Stimulated activated CD8-positive, alpha-beta memory T cell treated with anti-CD3 and anti-CD28 coated beads, Interleukin-2, amount 100 ng/mL, for 1 hour (primary cell): Measurements from ENCODE around the gene PML.
"Not testable (repeated sequence)": the region's sequence is repeated elsewhere in the genome, so short reads cannot be mapped to it uniquely, and the experiment has no call there.

ENCODE experiments used
- DNase-seq, 2 donors: peaks; one replicate each; pipeline ENCODE4 v3.0.0-alpha.2; 2020; ENCODE audit warnings: low read depth in 2 of 2

The PML gene

DNA sequence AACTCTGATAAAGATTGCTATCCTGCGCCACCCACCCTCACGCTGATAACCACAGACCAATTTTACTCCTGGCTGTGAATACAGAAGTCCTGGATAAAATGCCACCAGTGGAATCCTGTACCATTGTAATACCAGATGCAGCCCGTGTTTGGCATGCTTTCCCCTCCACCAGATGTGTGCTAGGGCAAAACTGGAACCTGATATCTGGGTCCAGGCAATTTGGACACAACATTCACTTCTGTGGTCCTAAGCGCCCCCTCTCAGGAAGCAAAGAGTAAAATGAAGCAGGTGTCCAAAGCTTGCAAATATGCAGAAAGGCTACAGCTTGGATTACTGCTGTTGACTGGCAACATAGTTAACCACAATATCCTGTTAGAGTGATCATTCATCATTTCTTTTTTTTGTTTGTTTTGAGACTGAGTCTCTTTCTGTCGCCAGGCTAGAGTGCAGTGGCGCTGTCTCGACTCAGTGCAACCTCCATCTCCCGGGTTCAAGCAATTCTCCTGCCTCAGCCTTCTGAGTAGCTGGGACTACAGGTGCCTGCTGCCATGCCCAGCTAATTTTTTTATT is 35.4 kb upstream of the PML start:
- no peak for DNase-seq

DNA sequence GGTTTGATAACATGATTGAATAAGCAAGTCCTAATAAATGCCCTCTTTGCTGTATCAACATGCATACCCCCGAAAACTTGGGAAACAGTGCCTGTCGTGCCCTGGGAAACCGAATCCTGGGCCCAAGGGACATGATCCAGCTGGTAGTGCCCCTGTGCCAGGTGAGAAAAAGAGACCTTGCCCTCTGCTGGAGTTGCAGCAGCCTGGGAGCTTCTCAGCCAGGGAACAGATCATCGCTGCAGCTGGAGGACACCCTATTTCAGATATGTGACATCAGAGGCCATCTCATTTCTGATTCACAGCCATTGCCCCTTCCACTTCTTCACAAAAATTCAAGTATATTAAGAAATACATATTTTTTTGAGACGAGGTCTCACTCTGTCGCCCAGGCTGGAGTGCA is 34.7 kb upstream of the PML start:
- no peak for DNase-seq

DNA sequence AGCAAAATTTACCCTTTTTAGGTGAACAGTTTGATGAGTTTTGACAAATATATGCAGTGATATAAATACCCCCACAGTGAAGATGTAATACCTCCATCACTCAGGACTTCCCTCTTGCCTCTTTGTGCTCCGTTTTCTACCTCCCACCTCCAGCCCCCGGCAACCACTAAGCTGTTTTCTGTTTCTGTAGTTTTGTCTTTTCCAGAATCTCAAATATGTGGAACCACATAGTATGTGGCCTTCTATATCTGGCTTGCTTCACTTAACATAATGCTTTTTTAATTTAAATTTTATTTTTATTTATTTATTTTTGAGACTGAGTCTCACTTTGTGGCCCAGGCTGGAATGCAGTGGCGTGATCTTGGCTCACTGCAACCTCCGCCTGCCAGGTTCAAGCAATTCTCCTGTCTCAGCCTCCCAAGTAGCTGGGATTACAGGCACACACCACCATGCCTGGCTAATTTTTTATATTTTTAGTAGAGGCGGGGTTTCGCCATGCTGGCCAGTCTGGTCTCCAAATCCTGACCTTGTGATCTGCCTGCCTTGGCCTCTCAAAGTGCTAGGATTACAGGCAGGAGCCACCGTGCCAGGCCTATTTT is 33.9 kb upstream of the PML start:
- not testable (repeated sequence) for DNase-seq

DNA sequence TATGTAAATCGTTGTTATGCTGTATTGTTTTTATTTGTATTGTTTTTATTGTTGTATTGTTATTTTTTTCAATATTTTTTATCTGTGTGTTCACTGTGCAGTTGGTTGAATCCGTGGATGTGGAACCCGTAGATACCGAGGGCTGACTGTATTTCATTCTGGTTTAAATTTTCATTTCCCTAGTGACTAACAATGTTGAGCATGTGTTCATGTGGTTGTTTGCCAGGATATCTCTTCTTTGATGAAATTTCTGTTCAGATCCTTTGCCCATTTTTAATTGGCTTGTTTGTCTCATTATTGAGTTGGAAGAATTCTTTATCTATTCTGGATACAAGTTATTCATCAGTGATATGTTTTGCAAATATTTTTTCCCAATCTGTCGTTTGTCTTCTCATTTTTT is 32.1 kb upstream of the PML start:
- no peak for DNase-seq

DNA sequence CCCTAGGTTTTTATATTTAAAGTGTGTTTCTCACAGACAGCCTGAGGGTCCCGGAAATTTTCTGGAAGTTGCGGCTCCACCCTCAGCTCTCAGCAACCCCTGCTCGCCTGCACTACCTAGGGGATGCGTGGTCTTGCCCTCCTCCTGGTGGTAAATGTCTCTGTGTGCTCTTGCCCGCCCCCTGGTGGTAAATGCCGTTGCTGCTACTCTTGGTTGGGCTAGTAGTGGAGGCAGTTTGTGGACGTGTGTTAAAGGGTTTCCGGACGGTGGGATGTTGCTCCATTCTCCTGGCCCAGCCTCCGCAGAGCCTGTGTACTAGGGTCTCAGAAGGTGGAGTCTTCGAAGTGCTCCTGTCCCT is 29.8 kb upstream of the PML start:
- peak; percentile 73 to 74 for DNase-seq

DNA sequence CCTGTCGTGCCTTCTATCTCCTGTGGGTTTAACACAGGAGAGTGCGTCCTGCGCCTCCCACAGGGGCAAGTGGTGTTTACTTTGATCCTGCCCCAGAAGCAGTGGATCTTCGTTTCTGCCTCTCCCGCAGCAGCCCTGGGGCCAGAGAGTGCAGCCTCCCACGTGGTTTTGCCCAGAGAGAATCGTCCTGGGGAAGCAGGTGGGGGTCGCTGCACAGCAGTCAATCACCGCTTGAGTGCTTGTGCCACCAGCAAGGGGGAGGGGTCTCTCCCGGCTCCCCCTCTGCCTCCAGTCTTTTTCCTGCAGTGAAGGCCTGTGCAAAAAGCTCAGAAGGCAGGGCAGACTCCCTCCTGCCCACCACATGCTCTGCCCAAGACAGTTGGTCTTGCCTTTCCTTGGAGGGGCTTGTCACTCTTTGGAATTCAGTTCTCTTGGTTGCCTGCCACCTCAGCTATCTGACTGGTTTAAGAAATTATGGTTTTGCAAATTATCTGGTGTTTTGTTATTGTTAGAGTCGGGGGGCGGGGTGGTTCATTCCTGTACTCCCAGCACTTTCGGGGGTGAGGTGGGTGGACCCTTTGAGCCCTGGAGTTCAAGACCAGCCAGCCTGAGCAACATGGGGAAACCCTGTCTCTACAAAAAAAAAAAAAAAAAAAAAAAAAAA is 29.3 kb upstream of the PML start:
- no peak for DNase-seq

DNA sequence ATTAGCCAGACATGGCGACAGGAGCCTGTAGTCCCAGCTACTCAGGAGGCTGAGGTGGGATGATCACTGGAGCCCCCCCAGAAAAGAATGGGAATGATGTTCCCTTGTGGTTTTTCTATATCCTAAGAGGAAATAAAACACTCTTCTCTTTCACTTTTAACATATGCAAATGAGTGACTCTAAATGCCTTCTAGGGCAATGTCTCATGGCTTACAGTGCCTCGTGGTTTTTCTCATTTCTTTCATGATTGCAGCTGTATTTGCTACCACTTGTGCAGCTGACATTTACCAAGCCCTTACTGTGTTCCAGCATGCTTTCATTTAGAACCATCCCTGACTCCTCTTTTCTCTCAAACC is 28.8 kb upstream of the PML start:
- DNase-seq: no peak

DNA sequence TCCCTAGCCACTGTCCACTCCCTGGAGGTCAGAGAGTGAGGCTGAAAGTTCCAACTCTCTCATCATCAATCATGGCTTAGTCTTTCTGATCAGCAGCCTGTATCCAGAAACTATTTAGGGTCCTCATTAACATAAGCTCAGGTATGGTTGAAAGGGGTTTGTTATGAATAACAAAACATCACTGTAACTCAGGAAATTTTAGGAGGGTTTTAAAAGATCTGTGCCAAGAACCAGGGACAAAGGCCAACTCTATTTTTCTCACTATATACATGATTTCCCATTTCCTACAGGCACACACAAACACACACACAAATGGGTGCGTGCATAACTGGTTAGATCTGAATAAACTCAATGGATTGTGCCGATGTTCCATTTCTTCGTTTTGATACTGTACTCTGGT is 26.1 kb upstream of the PML start:
- no peak for DNase-seq

DNA sequence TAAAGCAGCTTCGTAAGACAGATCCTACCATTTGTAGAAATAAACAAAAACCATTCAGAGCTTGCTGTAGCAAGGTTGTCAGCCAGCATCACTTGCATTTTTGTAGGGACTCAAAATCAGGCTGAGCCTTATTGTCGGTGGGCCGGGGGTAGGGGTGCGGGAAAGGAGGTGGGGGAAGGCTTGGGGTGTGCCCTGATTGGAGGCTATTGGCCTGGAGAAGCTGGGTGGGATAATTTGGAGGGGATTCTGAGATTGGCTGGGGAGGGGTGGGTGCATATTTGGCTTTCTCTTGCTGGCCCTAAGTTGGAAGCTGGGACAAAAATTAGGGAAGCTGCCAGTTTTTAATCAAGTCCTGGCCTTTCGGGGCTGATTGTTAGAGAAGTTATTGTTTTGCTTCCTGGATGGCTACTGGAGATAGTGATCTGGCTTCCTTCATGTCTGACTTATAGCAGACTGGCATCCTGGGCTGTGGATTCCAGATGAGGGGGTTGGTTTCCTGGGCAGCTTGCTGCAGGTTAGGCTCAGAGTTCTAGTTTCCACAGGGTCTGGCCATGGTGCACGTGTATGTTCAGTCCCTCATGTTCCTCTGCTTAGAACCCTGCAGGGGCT is 25.3 kb upstream of the PML start:
- DNase-seq: no peak

DNA sequence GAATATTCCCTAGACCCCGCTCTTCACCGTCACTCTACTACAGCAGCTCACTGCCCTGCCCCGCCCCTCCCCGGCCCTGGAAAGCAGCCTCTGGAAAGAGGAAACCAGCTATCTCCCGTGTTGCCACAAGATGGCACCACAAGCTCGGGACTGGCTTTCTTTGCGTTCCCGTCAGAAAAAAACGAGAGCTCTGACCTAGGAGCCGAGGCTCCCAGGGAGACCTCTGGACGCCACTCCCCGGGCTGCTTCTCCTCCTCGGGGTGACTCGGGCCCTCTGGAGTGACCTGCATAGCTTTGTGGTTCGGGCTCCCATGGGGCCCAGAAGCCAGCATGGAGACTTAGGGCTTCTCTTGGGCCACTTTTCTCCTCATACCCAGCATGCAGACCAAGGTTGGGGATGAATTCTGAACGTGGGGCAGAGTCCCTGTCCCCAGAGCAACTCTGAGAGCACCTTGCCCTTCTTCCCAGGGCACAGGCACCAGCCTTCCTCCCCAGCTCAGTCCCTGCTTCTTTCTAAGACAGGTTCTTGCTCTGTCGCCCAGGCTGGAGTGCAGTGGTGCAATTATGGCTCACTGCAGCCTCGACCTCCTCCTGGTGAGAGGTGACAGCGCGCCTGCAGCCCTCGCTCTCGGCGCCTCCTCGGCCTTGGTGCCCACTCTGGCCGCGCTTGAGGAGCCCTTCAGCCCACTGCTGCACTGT is 21.4 kb upstream of the PML start:
- DNase-seq: peak; percentile 55 to 62

DNA sequence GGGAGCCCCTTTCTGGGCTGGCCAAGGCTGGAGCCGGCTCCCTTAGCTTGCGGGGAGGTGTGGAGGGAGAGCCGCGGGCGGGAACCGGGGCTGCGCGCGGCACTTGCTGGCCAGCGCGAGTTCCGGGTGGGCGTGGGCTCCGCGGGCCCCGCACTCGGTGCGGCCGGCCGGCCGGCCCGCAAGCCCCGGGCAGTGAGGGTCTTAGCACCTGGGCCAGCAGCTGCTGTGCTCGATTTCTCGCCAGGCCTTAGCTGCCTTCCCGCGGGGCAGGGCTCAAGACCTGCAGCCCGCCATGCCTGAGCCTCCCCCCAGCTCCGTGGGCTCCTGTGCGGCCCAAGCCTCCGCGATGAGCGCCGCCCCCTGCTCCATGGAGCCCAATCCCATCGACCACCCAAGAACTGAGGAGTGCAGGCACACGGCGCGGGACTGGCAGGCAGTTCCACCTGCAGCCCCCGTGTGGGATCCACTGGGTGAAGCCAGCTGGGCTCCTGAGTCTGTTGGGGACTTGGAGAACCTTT is 20.8 kb upstream of the PML start:
- not testable (repeated sequence) for DNase-seq

DNA sequence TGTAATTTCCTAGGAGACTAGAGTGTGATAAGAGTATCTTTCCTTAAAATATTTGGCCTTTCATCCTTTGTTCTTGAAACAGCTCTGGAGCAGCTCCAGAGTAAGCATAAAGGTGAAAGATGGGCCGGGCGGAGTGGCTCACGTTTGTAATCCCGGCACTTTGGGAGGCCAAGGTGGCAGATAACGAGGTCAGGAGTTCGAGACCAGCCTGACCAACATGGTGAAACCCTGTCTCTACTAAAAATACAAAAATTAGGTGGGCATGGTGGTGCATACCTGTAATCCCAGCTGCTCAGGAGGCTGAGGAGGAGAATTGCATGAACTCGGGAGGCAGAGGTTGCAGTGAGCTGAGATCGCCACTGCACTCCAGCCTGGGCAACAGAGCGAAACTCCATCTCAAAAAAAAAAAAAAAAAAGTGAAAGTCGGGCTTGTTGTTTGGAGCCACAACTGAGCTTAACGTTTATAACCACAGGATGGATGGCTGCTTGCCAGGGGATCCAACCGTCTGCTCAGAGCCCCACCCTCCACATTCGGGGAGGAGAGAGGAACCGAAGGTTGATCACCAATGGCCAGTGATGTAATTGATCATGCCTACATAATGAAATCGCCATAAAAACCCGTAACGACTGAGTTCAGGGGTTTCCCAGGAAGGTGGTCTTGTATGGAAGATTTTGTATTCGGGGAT is 18.9 kb upstream of the PML start:
- DNase-seq: not testable (repeated sequence)

DNA sequence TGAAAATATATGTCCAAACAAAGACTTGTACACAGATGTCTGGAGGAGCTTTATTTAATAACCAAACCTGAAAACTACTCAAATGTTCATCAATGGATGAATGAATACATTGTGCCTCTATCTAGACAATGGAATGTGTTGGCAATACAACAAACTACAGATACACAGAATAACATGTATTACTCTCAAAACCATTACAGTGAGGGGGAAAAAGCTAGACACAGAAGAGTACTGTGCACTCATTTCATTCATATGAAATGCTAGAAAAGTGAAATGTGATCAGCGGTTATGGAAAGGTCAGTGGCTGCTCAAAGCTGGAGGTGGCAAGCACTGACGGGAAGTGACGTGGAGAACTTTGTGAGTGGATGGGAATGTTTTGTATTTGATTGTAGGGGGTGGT is 15.6 kb upstream of the PML start:
- no peak for DNase-seq

DNA sequence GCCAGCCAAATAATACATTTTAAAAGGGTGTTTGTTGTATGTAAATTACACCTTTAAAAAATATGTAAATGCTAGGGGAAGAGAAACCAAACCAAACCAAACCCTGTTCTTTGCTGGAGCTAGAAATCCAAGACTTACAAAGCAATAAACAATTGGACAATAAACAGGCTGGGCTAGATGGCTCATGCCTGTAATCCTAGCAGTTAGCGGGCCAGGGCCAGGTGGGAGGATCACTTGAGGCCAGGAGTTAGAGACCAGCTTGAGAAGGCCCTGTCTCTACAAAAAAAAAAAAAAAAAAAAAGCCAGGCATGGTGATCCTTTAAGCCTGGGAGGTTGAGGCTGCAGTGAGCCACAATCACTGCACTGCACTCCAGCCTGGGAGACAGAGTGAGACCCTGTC is 14.9 kb upstream of the PML start:
- DNase-seq: no peak

DNA sequence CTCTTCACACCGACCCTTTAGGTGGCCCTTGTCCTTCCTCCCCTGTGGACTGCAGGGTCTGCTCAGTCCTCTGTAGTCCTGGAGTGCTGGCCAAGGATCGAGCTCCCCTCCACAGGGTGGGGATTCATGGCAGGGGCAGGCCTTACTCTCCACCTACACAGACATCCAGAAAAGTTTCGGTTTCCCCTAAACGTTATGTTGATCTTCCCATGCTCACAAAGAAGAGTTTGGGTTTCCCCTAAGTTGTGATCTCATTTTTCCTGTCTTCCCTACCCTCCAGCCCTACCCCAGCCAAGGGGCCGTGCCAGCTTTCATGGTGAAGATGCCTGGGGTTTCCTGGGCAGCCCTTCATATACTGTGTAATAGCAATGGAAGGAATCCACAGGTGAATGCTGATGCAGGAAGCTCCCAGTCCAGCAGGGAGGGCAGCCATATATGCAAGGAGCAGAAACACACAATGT is 12.7 kb upstream of the PML start:
- no peak for DNase-seq

DNA sequence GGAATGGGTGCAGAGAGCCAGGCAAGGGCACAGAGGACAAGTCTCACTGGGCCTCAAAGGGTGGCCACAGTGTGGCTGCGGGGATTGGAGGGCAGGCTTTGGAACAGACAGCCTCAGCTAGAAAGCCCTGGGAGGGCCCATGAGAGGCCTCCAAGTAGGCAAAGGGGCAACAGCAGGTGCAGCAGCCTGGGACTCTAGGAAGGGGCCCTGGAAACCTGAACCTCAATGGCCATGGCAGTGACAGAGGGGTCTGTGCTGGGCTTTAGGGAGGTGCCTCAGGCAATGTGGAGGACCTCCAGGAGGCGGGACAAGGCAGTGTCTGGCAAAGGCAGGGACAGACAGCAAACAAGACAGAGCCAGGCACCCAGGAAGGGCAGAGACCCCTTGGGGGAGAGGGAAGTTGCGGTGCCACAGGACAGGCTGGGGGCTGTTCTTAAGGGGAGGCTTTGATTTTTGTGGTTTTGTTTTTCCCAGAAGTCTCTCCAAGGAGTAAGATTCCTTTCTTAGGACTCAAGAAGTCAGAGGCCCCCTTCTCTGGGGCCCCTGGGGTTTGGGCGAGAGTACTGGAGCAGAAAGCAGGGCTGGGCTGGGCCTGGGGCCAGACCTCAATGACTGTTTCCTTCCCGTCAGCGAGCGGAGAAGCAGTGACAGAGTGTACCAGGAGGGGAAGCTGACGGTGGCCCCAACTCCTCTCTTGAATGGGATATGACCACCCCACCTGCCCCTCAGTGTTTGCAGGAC is 12.1 kb upstream of the PML start:
- no peak for DNase-seq

DNA sequence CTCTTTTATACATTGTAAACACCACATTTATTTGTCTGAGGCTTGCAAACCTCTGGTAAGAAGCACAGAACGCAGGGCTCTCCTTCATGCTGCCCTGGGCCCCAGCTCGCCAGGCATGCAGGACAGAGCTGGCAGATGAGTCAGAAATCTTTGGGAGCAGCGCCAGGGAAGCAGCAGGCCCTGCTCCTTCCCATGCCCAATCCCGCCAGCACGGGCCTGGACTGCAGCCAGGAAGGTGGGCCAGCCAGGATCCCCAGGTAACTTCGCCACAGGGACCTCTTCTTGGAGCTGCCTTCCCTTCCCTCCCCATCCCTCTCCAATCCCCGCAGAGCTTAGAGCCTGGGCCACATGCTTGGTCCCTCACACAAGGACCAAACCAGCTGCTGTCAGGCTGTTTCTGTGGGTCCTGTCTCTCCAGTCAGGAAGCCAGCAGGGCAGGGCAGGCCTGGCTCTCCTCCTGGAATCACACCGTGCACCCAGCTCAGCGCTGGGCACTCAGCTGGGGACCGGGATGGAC is 11.2 kb upstream of the PML start:
- DNase-seq: no peak

DNA sequence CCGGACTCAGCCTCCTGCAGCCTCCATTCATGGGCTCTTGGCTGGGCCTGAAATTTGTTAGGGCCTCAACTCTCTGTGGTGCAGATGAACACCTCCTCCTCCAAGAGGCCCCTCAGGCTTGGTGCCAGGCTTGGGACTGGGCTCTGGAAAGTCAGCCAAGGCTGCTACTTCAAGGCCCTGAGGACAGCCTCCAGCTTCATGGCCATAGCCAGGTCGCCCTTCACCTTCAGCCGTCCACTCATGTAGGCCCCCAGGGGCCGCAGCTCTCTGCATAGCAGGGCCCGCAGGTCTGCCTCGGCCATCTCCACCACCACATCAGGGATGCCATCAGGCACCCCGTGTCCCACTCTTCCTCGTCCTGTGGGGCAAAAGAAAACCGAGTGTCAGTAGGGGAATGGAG is 10.7 kb upstream of the PML start:
- DNase-seq: no peak

DNA sequence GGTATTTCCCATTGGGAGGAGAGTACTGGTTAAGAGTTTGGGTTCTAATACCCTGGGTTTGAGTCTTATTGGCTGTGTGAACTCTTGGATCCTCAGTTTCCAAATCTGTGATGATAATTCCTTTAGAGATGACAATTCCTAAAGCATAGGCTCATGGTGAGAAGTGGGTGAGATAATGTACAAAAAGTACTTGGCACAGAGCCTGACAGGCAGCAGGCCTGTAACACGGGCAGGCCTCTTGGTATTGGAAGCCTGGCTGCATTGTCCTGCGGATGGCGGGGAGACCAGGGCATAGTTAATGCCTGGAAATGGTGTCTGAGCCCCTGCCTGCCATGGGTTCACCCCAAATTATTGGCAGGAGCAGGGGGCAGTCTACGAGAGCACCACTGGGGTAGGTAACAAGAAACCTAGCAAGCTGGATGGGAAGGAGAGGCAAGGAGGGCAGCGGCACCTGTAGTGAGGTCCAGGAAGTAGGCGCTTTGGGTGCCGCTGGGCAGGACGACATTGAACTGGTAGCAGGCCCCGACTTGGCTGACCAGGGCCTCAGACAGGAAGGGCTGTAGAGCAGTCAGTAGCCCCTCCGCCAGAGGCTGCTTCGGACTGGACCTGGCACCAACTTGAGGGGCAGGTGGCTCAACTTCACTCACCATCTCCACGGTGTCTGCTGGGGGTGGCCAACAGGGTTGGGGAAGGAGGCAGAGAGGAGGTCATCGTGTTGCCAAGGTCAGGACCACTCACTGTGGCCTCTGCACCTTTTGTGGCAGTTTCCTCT is 10.1 kb upstream of the PML start:
- no peak for DNase-seq
